Measurements from ENCODE around the gene TNK1.
"Not testable (repeated sequence)": the region's sequence is repeated elsewhere in the genome, so short reads cannot be mapped to it uniquely, and the experiment has no call there.

Gene TNK1

GRCh38 chr17:7356072-7356549, 24.8 kb upstream of the TNK1 start:
- in situ Hi-C loops (cut with HindIII; ENCODE audit: low sequenced_read_pairs) = no loop called here
- no peak overlapping the region for H3K4me3 ChIP-seq (ENCODE audit: low read depth, low read length)
- peak; percentile 56 for DNase-seq (ENCODE audit: low read depth, low spot score)
- TF ChIP-seq CTCF (IDR thresholded peaks at IDR 0.05; ENCODE audit: low read depth, low read length) = peak; percentile 89

- TF ChIP-seq CTCF (IDR thresholded peaks at IDR 0.05; ENCODE audit: low read depth, low read length) = no peak
- in situ Hi-C loops (cut with HindIII; ENCODE audit: low sequenced_read_pairs) = no loop called here
- H3K4me3 ChIP-seq (ENCODE audit: low read depth, low read length) = no peak overlapping the region
- DNase-seq (ENCODE audit: low read depth, low spot score) = no peak
These were observed 24.1 kb upstream of the TNK1 start for GRCh38 chr17:7356756-7357155.

GRCh38 chr17:7357381-7357780, 23.5 kb upstream of the TNK1 start:
- no peak for TF ChIP-seq CTCF (IDR thresholded peaks at IDR 0.05; ENCODE audit: low read depth, low read length)
- DNase-seq (ENCODE audit: low read depth, low spot score) = no peak
- in situ Hi-C loops (cut with HindIII; ENCODE audit: low sequenced_read_pairs) = no loop called here
- H3K4me3 ChIP-seq (ENCODE audit: low read depth, low read length) = no peak overlapping the region

GRCh38 chr17:7361906-7362305, 19.0 kb upstream of the TNK1 start:
- in situ Hi-C loops (cut with HindIII; ENCODE audit: low sequenced_read_pairs) = no loop called here

GRCh38 chr17:7363311-7363710, 17.6 kb upstream of the TNK1 start:
- no peak for TF ChIP-seq CTCF (IDR thresholded peaks at IDR 0.05; ENCODE audit: low read depth, low read length)
- in situ Hi-C loops (cut with HindIII; ENCODE audit: low sequenced_read_pairs) = no loop called here
- H3K4me3 ChIP-seq (ENCODE audit: low read depth, low read length) = no peak overlapping the region
- no peak for DNase-seq (ENCODE audit: low read depth, low spot score)

More at GRCh38 chr17:7361906-7362305, 19.0 kb upstream of the TNK1 start:
- no peak overlapping the region for H3K4me3 ChIP-seq (ENCODE audit: low read depth, low read length)
- TF ChIP-seq CTCF (IDR thresholded peaks at IDR 0.05; ENCODE audit: low read depth, low read length) = no peak
- no peak for DNase-seq (ENCODE audit: low read depth, low spot score)

- H3K4me3 ChIP-seq (ENCODE audit: low read depth, low read length); in situ Hi-C loops (cut with HindIII; ENCODE audit: low sequenced_read_pairs); DNase-seq (ENCODE audit: low read depth, low spot score): not testable (repeated sequence)
These were observed 14.9 kb upstream of the TNK1 start for GRCh38 chr17:7365963-7366362.

- DNase-seq (ENCODE audit: low read depth, low spot score) = no peak
- no peak for TF ChIP-seq CTCF (IDR thresholded peaks at IDR 0.05; ENCODE audit: low read depth, low read length)
- in situ Hi-C loops (cut with HindIII; ENCODE audit: low sequenced_read_pairs) = no loop called here
These were observed 13.8 kb upstream of the TNK1 start for GRCh38 chr17:7367083-7367482.

More at GRCh38 chr17:7367083-7367482, 13.8 kb upstream of the TNK1 start:
- no peak overlapping the region for H3K4me3 ChIP-seq (ENCODE audit: low read depth, low read length)
